ENCODE data around the gene ITGA2B. TPM values are rescaled to one million over a fixed set of nuclear protein-coding genes. Genes with fewer than 3 reads are reported as not detected.
A peak's percentile ranks its signal among the peaks of the same experiment; 100 is the strongest.

ITGA2B gene
- total RNA-seq, 1 experiment from 2014 or later = 8.3 TPM

DNA sequence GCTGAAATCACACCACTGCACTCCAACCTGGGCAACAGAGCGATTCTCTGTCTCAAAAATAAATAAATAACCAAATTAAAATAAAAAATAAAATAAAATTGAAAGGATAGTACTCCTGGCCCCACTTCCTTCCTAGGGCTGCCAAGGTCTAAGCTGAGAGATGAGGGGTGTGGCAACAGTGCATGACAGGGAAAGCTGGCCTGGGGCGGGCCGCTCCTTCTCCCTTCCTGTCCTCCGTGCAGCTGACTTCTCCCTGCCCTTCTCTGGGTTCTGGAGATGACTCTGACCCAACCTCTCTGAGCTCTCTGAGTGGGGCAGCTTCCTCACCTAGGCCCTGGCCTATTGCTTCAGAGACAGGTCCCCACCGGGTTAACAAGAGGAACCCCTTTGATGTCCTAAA lies 56.1 kb downstream of the ITGA2B start:
- WGBS (ENCODE audit: extremely low coverage, insufficient read length, low lambda C conversion rate) = no CpG with 5 or more reads among the region's 5 CpGs
- no peak overlapping the region for H2AFZ ChIP-seq (ENCODE audit: low read length)
- no peak overlapping the region for H3K4ac ChIP-seq (ENCODE audit: low read depth, low read length)
- H3K4me2 ChIP-seq (ENCODE audit: insufficient read depth, insufficient read length, low read length) = no peak overlapping the region
- no peak overlapping the region for H2BK120ac ChIP-seq (ENCODE audit: low read depth, low read length, poor library complexity, severe bottlenecking)
- H3K9ac ChIP-seq (ENCODE audit: extremely low read depth, insufficient read length, low read length) = no peak overlapping the region
- H3K18ac ChIP-seq (ENCODE audit: insufficient read length, low read depth, low read length) = no peak overlapping the region
- H2BK12ac ChIP-seq (ENCODE audit: insufficient read length, low read depth, low read length) = no peak overlapping the region
- H3K27ac Mint-ChIP-seq = no peak overlapping the region
- H3K79me1 ChIP-seq (ENCODE audit: insufficient read depth, low read depth, low read length, poor library complexity, severe bottlenecking) = no peaks in the 10 kb centered on the region
- H2BK5ac ChIP-seq (ENCODE audit: insufficient read length, low read length) = no peak overlapping the region
- no peak overlapping the region for H4K8ac ChIP-seq (replicated peaks; ENCODE audit: insufficient read length, low read depth, low read length)
- no peak overlapping the region for H3K14ac ChIP-seq (ENCODE audit: insufficient read depth, low read length)
- peaks cover 1% of the 10 kb centered on the region; the same call in 1 of the 2 replicates for H3K27me3 Mint-ChIP-seq (ENCODE audit: low read depth)
- H4K20me1 ChIP-seq (ENCODE audit: control insufficient read depth, insufficient read depth, insufficient read length) = no peaks in the 10 kb centered on the region
- no peak overlapping the region for H3T11ph ChIP-seq (ENCODE audit: low read length)
- no peak overlapping the region for H4K5ac ChIP-seq (ENCODE audit: insufficient read length, low read depth, low read length)
- no peak overlapping the region for H2AK5ac ChIP-seq (ENCODE audit: insufficient read length, low read length)
- no peaks in the 10 kb centered on the region for H3K23me2 ChIP-seq (ENCODE audit: insufficient read length, low read depth, low read length, poor library complexity, severe bottlenecking)
- no peaks in the 10 kb centered on the region for H3K9me3 Mint-ChIP-seq
- DNase-seq = peak; percentile 32
- no peak overlapping the region for H4K91ac ChIP-seq (ENCODE audit: insufficient read length, low read depth, low read length)
- no peak overlapping the region for H3K56ac ChIP-seq (ENCODE audit: insufficient read length, low read depth, low read length)
- H3K36me3 Mint-ChIP-seq (ENCODE audit: insufficient read depth in 1 of 3, low read depth in 3 of 3) = no peaks in the 10 kb centered on the region
- no peak overlapping the region for H2BK20ac ChIP-seq (ENCODE audit: low read depth, low read length, poor library complexity, severe bottlenecking)
- no peaks in the 10 kb centered on the region for H3K9me3 ChIP-seq (ENCODE audit: control insufficient read depth, low read depth, low read length)
- no peaks in the 10 kb centered on the region for H3K79me2 ChIP-seq (ENCODE audit: insufficient read depth, low read length)
- no peak overlapping the region for H3K23ac ChIP-seq (ENCODE audit: insufficient read length, low read depth, low read length)
- H3K4me1 Mint-ChIP-seq = peaks cover 13 to 15% of the 10 kb centered on the region in 2 experiments
- H3K27me3 ChIP-seq (ENCODE audit: insufficient read depth, low read length) = no peaks in the 10 kb centered on the region
- H3K4me1 ChIP-seq (ENCODE audit: insufficient read depth, low read length) = no peaks in the 10 kb centered on the region
- TF ChIP-seq, protein P1, sequence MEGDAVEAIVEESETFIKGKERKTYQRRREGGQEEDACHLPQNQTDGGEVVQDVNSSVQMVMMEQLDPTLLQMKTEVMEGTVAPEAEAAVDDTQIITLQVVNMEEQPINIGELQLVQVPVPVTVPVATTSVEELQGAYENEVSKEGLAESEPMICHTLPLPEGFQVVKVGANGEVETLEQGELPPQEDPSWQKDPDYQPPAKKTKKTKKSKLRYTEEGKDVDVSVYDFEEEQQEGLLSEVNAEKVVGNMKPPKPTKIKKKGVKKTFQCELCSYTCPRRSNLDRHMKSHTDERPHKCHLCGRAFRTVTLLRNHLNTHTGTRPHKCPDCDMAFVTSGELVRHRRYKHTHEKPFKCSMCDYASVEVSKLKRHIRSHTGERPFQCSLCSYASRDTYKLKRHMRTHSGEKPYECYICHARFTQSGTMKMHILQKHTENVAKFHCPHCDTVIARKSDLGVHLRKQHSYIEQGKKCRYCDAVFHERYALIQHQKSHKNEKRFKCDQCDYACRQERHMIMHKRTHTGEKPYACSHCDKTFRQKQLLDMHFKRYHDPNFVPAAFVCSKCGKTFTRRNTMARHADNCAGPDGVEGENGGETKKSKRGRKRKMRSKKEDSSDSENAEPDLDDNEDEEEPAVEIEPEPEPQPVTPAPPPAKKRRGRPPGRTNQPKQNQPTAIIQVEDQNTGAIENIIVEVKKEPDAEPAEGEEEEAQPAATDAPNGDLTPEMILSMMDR (conservative IDR thresholded peaks at IDR 0.05) = no peak
- H3K4me3 Mint-ChIP-seq = no peak overlapping the region
- H2BK15ac ChIP-seq (ENCODE audit: low read depth, low read length) = no peak overlapping the region
- H3K27ac ChIP-seq (ENCODE audit: insufficient read length, low read depth, low read length) = no peak overlapping the region

Measured in H9 (cell line).